Measurements from ENCODE around the gene THOP1.

Gene THOP1

DNA sequence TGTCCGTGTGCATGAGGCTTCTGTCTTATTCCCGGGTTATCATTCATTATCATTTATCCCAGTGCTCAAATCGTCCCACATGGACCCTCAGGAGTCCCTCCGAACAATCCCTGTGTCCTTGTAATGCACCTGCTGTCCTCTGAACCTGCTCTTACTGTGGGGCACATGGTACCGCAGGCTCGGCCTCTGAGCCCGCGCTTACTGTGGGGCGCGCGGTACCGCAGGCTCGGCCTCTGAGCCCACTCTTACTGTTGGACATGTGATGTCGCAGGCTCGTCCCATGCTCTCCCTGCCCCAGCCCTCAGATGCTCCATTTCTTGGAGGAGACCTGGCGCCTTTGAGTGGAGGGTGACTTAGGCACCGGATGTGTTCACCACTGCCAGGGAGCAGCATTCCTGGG, 17.5 kb downstream of the THOP1 start:
- no peak for DNase-seq

DNA sequence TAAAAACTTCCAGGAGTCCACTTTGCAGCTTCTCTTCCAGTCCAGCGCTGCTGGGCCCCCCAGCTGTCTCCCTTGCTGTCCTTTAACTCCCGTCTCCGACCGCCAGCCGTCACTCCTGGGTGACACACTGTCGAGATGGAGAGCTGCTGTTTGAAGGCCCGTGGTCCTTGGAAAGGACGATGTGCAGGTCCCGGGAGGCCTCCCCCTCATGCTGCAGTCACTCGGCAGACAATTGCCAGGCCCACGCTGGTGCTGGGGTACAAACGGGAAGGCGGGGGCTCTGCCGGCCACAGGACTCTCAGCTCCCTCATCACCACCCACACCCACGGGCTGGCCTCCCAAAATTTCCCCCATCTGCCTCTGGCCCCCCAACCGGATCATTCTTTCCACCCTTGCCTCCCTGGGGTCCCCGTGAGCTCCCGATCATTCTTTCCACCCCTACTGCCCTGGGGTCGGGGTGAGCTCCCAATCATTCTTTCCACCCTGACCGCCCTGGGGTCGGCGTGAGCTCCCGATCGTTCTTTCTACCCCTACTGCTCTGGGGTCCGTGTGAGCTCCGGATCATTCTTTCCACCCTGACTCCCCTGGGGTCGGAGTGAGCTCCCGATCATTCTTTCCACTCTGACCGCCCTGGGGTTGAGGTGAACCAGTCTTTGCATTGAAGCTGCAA, 18.3 kb downstream of the THOP1 start:
- no peak for DNase-seq

DNA sequence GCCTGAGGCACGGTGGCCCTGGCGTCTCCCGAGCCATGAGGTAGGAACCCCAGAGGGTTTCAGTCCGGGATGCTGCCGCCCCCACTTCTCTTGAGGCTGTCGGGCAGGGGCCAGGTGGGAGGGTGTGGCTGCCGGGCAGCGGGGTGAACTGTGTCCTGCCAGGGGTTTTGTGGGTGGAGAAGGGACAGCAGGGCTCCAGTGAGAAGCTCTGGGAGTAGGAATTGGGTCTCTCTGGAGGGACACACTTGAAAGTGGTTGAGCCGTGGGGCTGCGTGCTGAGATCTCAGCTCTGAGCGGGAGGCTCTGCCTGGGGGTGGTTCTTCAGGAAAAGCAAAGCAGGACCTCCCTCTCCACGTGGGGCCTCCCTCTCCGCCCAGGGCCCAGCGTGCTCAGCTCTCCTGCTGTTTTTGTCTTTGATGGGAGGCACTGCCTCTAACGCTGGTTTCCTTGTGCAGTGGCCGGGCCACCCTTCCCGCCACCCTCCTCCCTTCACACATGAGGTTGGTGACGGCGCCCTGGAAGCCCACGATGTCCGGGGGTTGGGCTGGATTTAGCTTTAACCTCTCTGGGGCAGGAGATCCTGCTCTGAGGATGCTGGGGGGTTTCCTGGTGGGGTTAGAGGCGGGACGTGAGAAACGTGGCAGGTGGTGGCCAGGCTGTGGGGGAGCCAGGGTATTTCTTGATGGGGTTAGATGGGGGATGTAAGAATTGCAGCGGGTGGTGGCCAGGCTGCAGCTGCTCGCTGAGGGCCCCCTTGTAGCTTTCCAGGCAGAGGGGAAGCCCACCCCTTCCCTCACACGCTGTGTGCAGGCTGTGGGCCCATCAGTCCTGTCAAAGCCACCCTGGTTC, 19.1 kb downstream of the THOP1 start:
- DNase-seq = no peak

DNA sequence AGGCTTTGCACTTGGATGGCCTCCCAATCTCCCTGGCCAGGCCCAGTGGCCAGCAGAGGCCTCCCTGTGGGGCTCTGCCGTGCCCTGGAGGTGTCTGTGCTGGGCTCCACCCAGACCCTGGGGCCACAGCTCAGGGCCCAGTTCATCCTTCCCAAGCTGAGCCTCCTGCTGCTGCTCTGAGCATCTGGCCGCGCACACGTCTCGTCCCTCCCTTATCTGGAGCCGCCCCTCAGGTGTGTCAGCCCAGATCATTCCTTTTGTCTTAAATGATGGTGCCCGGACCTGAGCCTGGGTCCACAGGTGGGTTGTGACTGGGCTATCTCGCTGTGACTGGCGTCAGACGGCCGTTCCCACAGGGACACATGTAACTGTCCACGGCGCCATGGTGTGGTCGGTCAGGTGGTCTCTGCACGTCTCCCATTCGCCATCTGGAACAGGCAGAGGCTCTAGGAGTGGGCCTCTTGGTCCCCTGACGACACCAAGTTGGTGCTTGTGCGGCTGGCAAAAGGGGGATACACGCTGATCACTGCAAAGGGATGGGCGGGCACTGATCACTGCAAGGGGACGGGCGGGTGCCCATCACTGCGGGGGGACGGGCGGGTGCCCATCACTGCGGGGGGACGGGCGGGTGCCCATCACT, 20.1 kb downstream of the THOP1 start:
- DNase-seq = no peak

DNA sequence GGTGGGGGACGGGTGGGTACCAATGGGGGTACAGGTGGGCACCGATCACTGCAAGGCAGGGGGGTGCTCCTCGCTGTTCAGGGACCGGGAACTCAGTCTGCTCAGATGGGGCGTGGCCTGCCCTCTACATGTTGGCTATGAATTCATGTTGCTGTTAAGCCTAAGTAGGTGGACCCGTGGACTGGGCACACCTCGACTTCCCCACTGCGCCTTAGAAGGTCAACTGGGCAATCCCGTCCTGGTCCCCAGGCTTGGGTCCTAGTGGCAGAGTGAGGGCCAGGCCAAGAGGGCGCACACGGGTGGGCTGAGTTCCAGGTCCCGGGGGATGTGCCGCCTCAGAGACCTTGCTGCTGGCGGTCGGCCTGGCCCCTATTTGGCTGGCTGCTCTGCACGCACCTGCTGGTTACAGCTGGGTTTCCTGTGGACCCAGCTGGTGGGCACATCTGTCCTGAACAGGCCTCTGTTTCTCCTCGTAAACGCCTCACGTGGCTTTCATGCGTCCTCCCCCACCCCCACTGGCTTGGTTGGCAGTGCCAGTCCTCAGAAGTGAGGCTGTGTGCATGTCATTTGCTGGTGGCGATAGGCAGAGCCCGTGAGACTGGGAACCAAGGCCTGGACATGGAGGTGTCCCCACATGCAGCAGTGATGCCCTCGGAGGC, 20.8 kb downstream of the THOP1 start:
- DNase-seq = no peak

DNA sequence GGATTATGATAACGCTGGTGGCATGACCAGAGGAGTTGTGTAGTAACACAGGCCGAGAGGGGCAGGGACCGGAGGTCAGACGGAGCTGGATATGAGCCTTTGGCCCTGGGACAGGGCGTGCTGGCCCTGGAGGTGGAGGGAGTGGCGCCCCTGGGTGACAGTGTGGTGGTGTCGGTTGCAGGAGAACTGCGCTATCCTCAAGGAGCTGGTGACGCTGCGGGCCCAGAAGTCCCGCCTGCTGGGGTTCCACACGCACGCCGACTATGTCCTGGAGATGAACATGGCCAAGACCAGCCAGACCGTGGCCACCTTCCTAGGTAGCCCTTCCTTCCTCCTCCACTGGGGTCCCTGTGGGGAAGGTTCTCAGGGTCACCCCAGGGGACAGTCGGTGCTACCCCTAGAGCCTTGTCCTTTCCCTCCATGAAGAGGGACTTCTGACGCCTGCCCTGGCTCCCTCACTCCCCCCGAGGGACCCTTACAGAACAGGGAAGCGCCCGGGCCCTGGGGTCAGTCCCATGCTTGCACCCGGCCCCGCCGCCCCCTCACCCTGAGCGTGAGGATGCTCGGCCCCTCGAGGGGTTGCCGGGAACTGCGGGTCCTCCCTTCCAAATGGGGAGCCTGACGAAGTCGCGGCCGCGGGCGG, 21.6 kb downstream of the THOP1 start:
- DNase-seq = no peak

DNA sequence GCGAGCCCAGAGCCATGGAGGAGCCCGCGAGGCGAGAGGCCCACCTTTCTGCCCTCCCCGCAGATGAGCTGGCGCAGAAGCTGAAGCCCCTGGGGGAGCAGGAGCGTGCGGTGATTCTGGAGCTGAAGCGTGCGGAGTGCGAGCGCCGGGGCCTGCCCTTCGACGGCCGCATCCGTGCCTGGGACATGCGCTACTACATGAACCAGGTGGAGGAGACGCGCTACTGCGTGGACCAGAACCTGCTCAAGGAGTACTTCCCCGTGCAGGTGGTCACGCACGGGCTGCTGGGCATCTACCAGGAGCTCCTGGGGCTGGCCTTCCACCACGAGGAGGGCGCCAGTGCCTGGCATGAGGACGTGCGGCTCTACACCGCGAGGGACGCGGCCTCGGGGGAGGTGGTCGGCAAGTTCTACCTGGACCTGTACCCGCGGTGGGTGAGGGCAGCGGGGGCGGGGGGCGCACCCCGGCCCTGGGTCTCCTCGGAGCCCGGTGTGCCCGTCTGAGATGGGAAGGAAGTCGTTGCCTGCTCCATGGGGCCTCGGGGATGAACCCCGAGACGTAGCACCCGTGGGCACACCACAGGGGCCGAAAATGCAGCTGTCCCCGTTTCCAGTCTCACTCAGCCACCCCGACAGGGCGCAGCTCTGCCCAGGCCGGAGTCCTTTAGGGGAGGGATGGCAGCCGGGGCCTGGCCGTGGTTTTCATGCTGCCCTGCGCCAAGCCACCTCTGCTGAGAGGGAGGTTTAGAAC, 22.3 kb downstream of the THOP1 start:
- no peak for DNase-seq

DNA sequence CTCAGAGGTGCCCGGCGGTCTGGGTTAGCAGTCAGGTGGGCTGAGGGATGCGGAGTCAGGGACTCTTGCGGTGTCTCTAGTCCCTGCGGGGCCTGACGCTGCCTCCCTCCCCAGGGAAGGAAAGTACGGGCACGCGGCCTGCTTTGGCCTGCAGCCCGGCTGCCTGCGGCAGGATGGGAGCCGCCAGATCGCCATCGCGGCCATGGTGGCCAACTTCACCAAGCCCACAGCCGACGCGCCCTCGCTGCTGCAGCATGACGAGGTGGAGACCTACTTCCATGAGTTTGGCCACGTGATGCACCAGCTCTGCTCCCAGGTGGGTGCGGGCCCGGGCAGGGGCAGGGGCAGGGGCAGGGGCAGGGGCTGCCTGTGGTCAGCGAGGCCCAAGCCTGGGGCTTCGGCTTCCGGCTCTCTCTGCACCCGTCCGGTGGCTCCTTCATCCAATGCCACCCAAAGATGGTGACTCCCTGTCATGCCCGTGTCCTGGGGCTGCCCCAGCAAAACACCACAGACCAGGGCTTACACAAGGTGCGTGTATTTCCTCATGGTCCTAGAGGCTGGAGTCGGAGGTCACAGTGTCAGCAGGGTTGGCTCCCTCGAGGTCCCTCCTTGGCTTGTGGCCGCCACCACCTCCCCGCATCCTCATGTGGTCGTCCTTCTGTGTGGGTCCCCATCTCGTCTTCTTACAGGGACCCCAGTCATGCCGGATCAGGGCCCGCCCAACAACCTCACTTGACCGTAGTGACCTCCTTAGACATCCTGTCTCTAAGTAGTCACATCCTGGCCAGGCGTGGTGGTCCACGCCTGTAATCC, 23.0 kb downstream of the THOP1 start:
- no peak for DNase-seq

DNA sequence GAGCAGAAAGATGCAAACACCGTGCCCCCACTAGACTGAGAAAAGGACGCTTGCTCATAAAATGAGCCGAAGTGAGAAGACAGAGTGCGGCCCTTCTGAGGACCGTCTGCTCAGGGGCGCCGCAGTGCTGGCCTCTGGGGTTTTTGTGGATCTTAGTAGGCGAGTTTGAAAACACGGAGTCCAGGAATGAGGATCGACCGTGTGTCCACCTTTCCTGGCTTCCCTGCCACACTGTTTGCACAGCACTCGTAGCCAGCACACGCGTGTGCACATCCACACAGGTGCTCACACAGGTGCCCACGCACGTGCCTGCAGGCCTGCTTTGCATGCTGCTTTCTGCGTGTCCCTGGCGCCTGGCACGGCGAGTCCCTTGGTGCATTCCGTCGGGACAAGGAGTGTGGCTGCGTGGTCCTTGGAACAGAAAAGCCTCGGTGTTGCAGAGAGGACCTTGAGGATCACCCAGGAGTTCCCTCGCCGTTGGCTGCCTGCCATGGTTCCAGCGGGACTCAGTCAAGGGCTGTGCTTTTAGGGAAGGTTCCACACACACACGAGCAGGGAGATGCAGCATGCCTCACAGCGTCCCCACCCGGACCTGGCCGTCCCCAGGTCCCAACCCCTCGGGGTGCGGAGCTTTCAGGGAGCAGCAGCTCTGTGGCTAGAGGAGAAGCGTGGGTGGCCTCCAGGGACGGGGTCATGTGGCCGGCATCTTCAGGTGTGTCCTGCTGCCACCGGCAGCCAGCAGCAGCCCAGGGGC, 24.3 kb downstream of the THOP1 start:
- no peak for DNase-seq

DNA sequence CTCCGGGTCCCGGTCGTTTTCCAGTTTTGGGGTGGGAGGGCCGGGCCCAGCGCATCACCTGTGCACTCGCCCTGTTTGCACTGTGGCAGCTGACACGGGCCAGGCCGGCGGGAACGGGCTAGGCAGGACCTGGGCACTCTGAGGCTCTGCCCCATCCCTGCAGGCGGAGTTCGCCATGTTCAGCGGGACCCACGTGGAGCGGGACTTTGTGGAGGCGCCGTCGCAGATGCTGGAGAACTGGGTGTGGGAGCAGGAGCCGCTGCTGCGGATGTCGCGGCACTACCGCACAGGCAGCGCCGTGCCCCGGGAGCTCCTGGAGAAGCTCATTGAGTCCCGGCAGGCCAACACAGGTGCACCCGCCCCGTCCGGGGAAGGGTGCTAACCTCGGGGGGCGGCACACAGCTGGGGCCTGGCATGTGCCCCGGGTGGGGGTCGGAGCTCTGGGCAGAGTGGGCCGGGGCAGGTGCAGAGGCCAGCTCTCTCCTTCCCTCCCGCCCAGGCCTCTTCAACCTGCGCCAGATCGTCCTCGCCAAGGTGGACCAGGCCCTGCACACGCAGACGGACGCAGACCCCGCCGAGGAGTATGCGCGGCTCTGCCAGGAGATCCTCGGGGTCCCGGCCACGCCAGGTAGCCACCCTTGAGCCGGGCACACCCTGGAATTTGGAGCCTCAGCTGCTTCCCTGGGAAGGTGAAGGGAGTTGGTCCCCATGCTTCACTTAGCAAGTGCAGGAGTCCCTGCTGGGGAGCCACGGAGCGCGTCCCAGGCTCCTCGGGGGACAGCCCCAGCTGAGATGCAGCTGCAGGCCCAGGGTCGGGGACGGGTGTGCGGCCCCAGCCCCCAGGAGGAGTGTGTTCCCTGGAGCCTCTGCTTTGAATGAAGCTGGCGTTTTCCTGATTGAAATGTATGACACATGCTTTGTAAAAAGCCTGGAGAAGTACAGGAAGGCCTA, 25.1 kb downstream of the THOP1 start:
- DNase-seq = no peak

DNA sequence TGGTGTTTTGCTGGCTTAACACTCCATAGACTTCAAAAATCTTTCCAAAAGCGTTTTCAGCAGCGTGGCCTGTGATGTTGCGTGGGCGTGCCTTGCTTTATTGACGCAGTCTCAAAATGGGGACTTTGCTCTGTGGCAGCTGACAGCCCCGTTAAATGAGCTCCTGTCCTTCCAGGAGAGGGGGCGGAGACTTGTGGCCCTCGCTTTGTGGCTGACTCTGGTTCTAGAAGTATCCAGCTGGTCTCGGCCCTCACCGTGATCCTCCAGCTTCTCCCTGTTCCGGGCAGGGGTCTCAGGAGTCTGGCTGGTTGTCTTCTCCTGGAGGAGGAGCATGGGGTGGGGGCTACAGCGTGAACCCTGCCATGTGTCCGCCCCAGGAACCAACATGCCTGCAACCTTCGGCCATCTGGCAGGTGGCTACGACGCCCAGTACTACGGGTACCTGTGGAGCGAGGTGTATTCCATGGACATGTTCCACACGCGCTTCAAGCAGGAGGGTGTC, 26.0 kb downstream of the THOP1 start:
- DNase-seq = no peak

DNA sequence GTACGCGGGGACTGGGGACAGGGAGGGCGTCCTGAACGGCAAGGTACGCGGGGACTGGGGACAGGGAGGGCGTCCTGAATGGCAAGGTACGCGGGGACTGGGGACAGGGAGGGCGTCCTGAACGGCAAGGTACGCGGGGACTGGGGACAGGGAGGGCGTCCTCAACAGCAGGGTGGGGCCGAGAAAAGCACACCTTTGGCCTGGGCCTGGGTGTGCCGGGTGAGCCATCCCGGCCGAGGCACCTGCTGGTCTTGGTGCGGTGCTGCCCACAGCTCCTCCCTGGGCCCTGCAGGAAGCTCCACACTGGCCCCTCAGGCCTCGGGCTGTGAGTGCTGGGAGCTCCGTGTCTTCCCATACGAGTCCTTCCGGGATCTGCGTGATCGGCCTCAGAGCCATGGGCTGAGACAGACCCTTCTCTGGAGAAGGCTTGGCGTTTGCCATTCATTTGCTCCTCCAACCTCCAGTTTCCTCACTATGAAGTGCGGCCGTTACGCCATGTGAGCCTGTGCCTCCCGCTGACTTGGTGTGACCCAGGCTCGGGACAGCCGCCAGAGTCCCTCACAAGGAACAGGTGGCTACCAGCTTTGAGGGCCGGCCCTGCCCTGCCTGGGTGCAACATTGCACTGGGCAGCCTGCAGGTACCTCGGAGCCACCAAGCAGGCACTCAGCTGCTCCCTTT, 26.6 kb downstream of the THOP1 start:
- DNase-seq = no peak

DNA sequence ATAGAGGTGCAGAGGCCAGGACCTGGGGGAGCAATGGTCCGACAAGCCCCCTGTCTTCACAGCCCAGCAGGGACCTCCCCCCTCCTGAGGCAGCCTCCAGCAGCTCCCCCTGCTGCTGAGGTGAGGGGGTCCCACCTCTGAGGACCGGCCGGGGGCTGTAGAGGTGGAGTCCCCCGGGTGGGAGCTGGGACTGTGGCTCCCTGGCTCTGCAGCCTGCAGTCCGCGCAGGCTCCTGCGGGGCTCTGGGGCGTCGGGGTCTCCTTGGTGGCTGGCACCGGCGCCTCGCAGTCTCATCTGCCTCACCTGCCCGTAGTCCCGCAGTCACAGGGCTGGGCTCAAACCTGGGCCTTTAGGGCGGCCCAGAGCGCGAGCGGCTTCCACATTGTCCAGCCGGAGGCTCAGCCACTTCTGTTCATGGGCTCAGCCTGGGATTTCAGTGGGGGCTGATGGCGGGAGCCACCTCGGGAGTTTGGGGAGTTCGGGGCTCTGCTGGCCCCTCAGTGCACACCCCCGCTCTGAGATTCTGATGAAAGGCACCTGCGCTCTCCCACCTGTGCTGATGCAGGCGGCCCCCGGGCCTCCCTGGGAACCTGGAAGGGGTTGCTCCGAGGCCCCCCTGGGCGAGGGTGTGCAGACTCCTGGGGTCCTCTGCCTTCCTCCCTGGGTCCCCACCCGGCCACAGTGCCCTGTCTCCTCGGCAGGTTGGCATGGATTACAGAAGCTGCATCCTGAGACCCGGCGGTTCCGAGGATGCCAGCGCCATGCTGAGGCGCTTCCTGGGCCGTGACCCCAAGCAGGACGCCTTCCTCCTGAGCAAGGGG, 27.3 kb downstream of the THOP1 start:
- no peak for DNase-seq

DNA sequence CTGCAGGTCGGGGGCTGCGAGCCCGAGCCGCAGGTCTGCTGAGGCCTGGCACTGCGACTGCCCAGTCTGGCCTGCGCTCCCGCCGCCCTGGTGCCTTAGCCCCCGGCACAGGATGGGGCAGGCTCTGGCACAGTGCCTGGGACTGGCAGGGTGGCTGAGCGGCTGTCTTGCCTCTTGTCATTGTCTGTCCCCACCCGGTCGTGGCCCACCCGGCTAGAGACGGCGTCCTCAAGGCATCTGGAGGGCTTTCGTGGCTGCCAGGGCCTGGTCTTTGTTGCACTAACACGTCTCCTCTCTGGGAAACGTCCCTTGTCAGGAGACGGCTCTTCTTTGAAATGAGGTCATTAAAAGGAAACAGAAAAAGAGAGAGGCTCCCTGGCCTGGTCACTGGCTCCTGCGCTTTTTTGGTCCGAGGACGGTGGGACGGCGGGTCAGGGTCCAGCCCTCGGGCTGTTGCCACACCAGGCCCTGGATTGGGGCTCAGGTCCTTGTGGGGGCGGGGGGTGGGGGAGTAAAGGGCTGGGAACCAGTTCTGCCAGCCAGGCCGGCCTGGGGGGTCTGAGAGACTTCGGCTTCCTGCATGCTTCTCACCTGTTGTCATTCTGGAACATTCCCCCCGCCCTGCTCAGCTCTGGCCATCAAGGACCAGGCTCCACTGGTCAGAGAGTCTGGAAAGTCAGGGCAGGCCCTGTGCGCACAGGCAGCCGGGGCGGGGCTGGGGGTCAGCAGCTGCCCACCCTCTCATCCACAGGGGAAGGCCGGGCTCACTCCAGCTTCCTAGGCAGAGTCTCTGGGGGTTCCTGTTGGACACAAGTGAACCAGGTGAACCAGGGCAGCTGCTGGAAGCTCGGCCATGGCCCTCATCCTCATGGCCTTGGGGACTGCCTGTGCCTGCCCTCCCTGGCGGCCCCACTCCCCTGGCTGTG, 28.2 kb downstream of the THOP1 start:
- peak in 3 of 56 donors; percentile 11 to 21 (median 18) for DNase-seq

DNA sequence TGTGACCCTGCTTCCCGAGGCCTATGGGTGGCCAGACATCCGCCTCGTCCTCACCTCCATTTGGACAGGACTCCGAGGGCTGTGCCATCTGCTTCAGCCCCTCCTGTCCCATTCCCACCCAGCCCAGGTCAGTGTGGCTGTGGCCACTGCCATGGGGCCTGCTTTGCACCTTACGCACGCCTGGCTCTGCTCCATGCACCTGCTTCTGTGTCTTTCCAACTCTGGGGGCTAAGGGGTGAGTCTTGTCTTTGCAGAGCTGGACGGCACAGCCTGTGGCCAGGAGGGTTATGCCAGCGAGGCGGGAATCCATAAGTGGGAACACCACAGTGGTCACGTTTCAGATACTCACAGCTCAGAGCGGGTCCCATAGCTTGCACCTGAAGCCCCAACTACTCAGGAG, 29.1 kb downstream of the THOP1 start:
- DNase-seq = no peak

Measured in amygdala (tissue), 56 donors.